GM12878 (cell line): ENCODE results near the gene LRRC56.

Source experiments
- ASH2L ChIP-seq: fragments of 300-600, 200-600 bp; sonication (generic); IDR thresholded peaks from 2 replicates; pipeline ENCODE4 v1.6.1; 2017; ENCODE audit warnings: low read depth, mild to moderate bottlenecking, borderline replicate concordance
- CBX5 ChIP-seq: sonication (generic); IDR thresholded peaks from 2 replicates; pipeline ENCODE4 v1.6.1; 2016; ENCODE audit warnings: low read depth, moderate library complexity, mild to moderate bottlenecking, inconsistent platforms
- CHD2 ChIP-seq: IDR thresholded peaks from 2 replicates; pipeline ENCODE4 v1.6.1; 2011; ENCODE audit warnings: low read depth, low read length, improper control_type of control experiment, borderline replicate concordance
- EGR1 ChIP-seq, 2 experiments: IDR thresholded peaks; 1 replicate in 1 of 2; 2 replicates in 1 of 2; pipeline ENCODE4 v1.6.1; 2011 to 2012; ENCODE audit warnings: low read depth in 2 of 2, low read length in 2 of 2, borderline replicate concordance in 1 of 2, mild to moderate bottlenecking in 1 of 2, moderate library complexity in 1 of 2
- MTA3 ChIP-seq: IDR thresholded peaks from 2 replicates; pipeline ENCODE4 v1.6.1; 2012; ENCODE audit warnings: low read length, inconsistent platforms, borderline replicate concordance
- POLR2A ChIP-seq: IDR thresholded peaks from 2 replicates; pipeline ENCODE4 v1.6.1; 2011; ENCODE audit warnings: low read depth, mild to moderate bottlenecking, low read length
- SMC3 ChIP-seq: IDR thresholded peaks from 2 replicates; pipeline ENCODE4 v1.6.1; 2011; ENCODE audit warnings: low read length, improper control_type of control experiment, borderline replicate concordance
- TAF1 ChIP-seq: IDR thresholded peaks from 2 replicates; pipeline ENCODE4 v1.6.1; 2011; ENCODE audit warnings: mild to moderate bottlenecking, low read depth, low read length, borderline replicate concordance
- ZNF274 ChIP-seq: IDR thresholded peaks from one replicate; pipeline ENCODE4 v1.8.0; 2011; ENCODE audit not compliant: insufficient read length, insufficient read depth

DNA sequence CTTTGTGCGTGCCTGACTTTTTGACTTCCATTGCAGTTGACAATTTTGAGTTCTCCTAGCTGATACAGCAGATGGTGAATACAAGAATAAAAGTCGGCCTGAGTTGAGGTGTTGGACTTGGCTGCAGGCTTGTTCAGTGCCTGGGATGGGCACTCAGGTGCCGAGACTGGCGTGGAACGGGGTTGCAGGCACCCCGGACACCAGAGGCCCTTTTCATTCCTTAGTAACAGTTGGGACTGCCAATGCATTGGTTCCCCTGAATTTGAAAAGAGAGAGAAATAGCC, 40.2 kb downstream of the LRRC56 start:
- no peak for TF ChIP-seq EGR1 (IDR thresholded peaks at IDR 0.05; ENCODE audit: borderline replicate concordance in 1 of 2, low read depth in 2 of 2, low read length in 2 of 2)
- TF ChIP-seq POLR2A, result no peak
- no peak for TF ChIP-seq CBX5
- TF ChIP-seq ZNF274, result no peak
- TF ChIP-seq TAF1, result no peak
- TF ChIP-seq ASH2L, result no peak
- no peak for TF ChIP-seq CHD2
- TF ChIP-seq MTA3, result no peak
- no peak for TF ChIP-seq SMC3
